22Rv1 (cell line): Measurements from ENCODE around the gene CCNG1.
"Not testable (repeated sequence)": the region's sequence is repeated elsewhere in the genome, so short reads cannot be mapped to it uniquely, and the experiment has no call there.

Source experiments
- H3K27ac ChIP-seq: fragments of 450-650 bp; 2 replicates; pipeline ENCODE4 v1.5.1; 2017
- ZFX ChIP-seq: fragments of 450-650 bp; IDR thresholded peaks from 2 replicates; pipeline ENCODE4 v1.6.1; 2017; ENCODE audit warnings: antibody characterized with exemption, borderline replicate concordance
- TF ChIP-seq, protein P1 (sequence below): fragments of 450-650 bp; IDR thresholded peaks from 2 replicates; pipeline ENCODE4 v1.5.1; 2017; ENCODE audit warnings: mild to moderate bottlenecking

The CCNG1 gene

GRCh38 chr5:163404364-163405173 lies 32.8 kb upstream of the CCNG1 start:
- TF ChIP-seq ZFX: no peak
- TF ChIP-seq, protein P1, sequence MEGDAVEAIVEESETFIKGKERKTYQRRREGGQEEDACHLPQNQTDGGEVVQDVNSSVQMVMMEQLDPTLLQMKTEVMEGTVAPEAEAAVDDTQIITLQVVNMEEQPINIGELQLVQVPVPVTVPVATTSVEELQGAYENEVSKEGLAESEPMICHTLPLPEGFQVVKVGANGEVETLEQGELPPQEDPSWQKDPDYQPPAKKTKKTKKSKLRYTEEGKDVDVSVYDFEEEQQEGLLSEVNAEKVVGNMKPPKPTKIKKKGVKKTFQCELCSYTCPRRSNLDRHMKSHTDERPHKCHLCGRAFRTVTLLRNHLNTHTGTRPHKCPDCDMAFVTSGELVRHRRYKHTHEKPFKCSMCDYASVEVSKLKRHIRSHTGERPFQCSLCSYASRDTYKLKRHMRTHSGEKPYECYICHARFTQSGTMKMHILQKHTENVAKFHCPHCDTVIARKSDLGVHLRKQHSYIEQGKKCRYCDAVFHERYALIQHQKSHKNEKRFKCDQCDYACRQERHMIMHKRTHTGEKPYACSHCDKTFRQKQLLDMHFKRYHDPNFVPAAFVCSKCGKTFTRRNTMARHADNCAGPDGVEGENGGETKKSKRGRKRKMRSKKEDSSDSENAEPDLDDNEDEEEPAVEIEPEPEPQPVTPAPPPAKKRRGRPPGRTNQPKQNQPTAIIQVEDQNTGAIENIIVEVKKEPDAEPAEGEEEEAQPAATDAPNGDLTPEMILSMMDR: no peak

GRCh38 chr5:163407034-163407655 lies 30.2 kb upstream of the CCNG1 start:
- no peak for TF ChIP-seq ZFX
- TF ChIP-seq, protein P1: no peak
- no peak overlapping the region for H3K27ac ChIP-seq

More at GRCh38 chr5:163404364-163405173, 32.8 kb upstream of the CCNG1 start:
- no peak overlapping the region for H3K27ac ChIP-seq

- no peak overlapping the region for H3K27ac ChIP-seq
- TF ChIP-seq, protein P1: peak; percentile 89
- TF ChIP-seq ZFX: no peak
Measured at GRCh38 chr5:163408311-163408923, 29.0 kb upstream of the CCNG1 start.

- TF ChIP-seq, protein P1: no peak
- no peak for TF ChIP-seq ZFX
- H3K27ac ChIP-seq: no peak overlapping the region
Measured at GRCh38 chr5:163409384-163409783, 28.0 kb upstream of the CCNG1 start.

GRCh38 chr5:163410505-163410904 lies 26.9 kb upstream of the CCNG1 start:
- no peak for TF ChIP-seq ZFX
- TF ChIP-seq, protein P1: no peak
- no peak overlapping the region for H3K27ac ChIP-seq

DNA sequence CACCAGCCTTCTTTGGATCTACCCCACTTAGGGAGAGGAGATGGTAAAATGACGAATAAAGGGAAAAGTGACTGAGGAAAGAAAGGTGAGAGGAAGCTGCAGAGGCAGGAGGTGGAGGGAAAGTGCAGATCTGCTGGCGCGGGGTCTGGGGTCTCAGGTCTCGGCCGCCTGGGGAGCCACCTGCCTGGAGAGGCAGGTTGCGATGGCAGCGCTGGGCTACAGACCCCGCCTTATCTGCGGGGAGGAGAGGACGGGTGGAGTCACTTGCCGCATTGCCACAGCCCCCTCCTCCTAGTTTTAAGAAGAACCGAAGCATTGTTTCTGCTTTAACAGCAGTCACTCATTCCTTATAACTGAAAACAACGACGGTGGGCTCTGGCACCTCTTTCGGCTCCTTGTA lies 21.7 kb upstream of the CCNG1 start:
- not testable (repeated sequence) for H3K27ac ChIP-seq

DNA sequence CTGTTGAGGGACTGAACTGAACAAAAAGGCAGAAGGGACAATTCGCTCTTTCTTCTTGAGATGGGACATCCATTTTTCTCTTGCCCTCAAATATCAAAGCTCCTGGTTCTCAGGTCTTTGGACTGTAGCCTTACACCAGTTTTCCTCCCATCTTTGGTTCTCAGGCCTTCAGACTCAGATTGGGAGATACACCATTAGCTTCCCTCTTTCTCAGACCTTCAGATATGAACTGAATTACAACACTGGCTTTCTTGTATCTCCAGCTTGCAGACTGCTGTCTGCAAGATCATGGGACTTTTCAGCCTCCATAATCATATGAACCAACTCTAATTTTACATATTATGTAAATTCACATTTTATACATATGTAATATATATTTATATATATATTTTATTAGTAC lies 12.6 kb upstream of the CCNG1 start:
- TF ChIP-seq ZFX: no peak
- TF ChIP-seq, protein P1: no peak
- H3K27ac ChIP-seq: no peak overlapping the region

GRCh38 chr5:163426128-163426527 lies 11.3 kb upstream of the CCNG1 start:
- H3K27ac ChIP-seq: not testable (repeated sequence)
